BLaER1 (cell line): ENCODE measurements around the gene MMP21.

ENCODE experiments used
- H3K27ac ChIP-seq: shearing (Covaris generic); formaldehyde crosslinking; 2 replicates; pipeline ENCODE4 v1.8.1; 2022
- H3K27me3 ChIP-seq: shearing (Covaris generic); formaldehyde crosslinking; 2 replicates; pipeline ENCODE4 v1.8.1; 2022
- H3K36me3 ChIP-seq: shearing (Covaris generic); formaldehyde crosslinking; 2 replicates; pipeline ENCODE4 v1.8.1; 2022
- H3K4me1 ChIP-seq: shearing (Covaris generic); formaldehyde crosslinking; 2 replicates; pipeline ENCODE4 v1.8.1; 2022
- H3K4me2 ChIP-seq: shearing (Covaris generic); formaldehyde crosslinking; 2 replicates; pipeline ENCODE4 v1.8.1; 2022
- H3K4me3 ChIP-seq: shearing (Covaris generic); formaldehyde crosslinking; 2 replicates; pipeline ENCODE4 v1.8.1; 2022
- H3K9ac ChIP-seq: shearing (Covaris generic); formaldehyde crosslinking; 2 replicates; pipeline ENCODE4 v1.8.1; 2022
- H3K9me3 ChIP-seq: shearing (Covaris generic); formaldehyde crosslinking; 2 replicates; pipeline ENCODE4 v1.8.1; 2022
- H4K20me1 ChIP-seq: shearing (Covaris generic); formaldehyde crosslinking; 2 replicates; pipeline ENCODE4 v1.8.1; 2022
- Cebpa-rat ChIP-seq: shearing (Covaris generic); IDR thresholded peaks from 2 replicates; pipeline ENCODE4 v1.8.1; 2022

The MMP21 gene

DNA sequence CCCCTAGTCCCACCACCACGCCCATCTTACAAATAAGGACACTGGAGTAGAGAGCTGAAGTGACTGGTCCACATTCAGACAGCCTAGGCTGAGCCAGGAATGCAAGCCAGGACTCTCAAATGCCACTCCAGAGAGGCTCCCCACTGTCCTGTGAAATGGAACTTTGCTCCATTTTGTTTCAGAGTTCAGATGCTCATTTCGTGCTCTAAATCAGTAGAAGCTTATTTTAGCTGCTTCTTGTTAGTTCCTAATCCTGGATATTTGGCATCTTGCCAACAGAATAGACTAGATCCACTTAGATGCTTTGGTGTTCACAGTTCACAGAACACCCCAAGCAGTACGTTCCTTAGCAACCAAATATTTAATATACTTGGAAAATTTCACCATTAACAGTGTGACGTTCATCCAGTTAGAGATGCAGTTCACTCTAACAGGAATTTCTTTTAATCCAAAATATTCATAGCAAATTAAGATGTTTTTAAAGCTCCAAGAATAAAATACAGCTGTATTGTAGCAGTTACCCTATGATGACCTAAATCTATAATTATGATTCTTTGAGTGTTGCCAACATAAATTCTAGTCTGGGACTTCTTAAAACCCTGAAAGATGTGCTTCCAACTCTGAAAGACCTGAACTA, 7.3 kb downstream of the MMP21 start:
- no peak for TF ChIP-seq Cebpa-rat
- Histone ChIP-seq H3K4me1 (no peaks in the 10 kb centered on the region), H3K27me3 (no peaks in the 10 kb centered on the region), H3K4me2 (no peak overlapping the region), H4K20me1 (no peaks in the 10 kb centered on the region), H3K4me3 (no peak overlapping the region), H3K27ac (no peak overlapping the region), H3K36me3 (peaks cover 55% of the 10 kb centered on the region), H3K9me3 (no peaks in the 10 kb centered on the region), H3K9ac (no peak overlapping the region)

- Histone ChIP-seq H3K27ac (no peak overlapping the region), H3K4me1 (no peaks in the 10 kb centered on the region), H3K27me3 (no peaks in the 10 kb centered on the region), H3K4me3 (no peak overlapping the region), H3K9ac (no peak overlapping the region), H3K9me3 (no peaks in the 10 kb centered on the region), H3K36me3 (peaks cover 73% of the 10 kb centered on the region), H4K20me1 (no peaks in the 10 kb centered on the region), H3K4me2 (no peak overlapping the region)
- TF ChIP-seq Cebpa-rat: no peak
These were observed 9.1 kb downstream of the MMP21 start for GRCh38 chr10:125766511-125766910.

GRCh38 chr10:125765835-125766234, 9.8 kb downstream of the MMP21 start:
- no peak overlapping the region for H3K27ac ChIP-seq
- H3K4me3 ChIP-seq: no peak overlapping the region
- no peak overlapping the region for H3K9ac ChIP-seq
- TF ChIP-seq Cebpa-rat: no peak
- no peaks in the 10 kb centered on the region for H3K9me3 ChIP-seq
- H3K27me3 ChIP-seq: no peaks in the 10 kb centered on the region
- no peaks in the 10 kb centered on the region for H4K20me1 ChIP-seq
- no peak overlapping the region for H3K4me2 ChIP-seq
- peaks cover 80% of the 10 kb centered on the region for H3K36me3 ChIP-seq
- no peaks in the 10 kb centered on the region for H3K4me1 ChIP-seq

DNA sequence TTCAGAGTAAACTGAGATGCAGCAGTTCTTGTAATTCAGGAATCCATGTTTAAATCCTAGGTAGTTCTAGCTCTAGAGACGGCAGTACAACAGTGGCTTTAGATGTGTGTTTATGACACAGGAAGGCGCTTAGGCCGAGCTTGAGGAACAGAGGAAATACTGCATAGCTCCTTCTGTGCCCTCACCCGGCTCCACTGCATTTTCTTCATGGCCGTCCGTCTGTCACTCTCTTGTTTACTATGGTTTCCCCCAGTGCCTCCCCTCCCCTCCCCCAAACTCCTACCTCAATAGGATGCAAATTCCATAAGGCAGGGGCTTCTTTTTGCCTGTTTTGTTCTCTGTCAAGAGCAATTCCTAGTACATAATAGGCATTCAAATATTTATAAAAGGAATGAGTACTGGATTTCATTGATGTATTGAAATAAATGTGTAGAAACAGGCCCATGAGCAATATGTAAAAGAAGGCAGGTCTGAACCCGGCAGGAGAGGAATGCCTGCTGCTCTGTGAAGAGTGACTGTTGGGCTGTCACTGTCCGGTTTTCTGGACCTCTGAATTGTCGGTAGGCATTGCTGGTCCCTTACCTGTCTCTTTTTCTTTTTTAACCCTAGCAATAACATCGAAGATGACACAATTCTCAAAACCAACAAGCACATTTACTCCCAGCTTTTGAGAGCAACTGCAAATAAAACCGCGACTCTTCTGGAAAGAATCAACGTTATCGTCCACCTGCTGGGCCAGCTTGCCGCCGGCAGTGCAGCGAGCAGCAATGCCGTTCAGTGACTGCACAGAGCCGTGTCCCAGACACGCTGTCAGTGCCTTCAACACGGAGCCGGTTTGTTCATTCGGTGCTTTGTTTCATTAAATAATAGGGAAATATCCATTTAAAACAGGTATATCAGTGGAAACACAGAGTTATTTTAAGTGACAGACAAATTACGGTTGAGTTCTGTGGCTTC, 12.7 kb downstream of the MMP21 start:
- no peaks in the 10 kb centered on the region for H3K27me3 ChIP-seq
- H3K4me2 ChIP-seq: no peak overlapping the region
- no peak overlapping the region for H3K4me3 ChIP-seq
- no peaks in the 10 kb centered on the region for H4K20me1 ChIP-seq
- no peak for TF ChIP-seq Cebpa-rat
- no peak overlapping the region for H3K27ac ChIP-seq
- H3K9me3 ChIP-seq: no peaks in the 10 kb centered on the region
- peaks cover 97% of the 10 kb centered on the region for H3K36me3 ChIP-seq
- H3K4me1 ChIP-seq: no peaks in the 10 kb centered on the region
- H3K9ac ChIP-seq: no peak overlapping the region

DNA sequence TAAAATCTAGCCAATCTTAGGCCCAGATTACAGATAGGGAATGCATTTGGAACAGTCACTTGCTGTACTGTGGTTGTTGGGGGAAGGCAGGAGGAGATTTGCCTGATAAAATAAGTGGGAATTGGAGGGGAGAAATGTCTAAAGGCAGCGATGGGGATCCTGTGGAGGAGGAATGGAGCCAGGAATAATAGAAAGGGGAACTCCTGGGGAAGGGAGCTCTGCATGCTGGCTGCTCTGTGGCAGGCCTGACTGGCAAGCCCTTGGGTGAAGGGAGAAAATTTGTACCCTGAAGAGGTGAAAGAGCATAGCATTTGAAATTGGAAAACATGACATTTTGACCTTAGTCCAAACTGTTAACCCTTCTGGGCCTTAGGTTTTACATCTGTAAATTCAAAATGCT, 13.7 kb downstream of the MMP21 start:
- no peak overlapping the region for H3K27ac ChIP-seq
- no peak for TF ChIP-seq Cebpa-rat
- no peak overlapping the region for H3K4me2 ChIP-seq
- H3K4me3 ChIP-seq: no peak overlapping the region
- H3K4me1 ChIP-seq: no peaks in the 10 kb centered on the region
- H3K27me3 ChIP-seq: no peaks in the 10 kb centered on the region
- no peaks in the 10 kb centered on the region for H3K9me3 ChIP-seq
- peaks cover 97% of the 10 kb centered on the region for H3K36me3 ChIP-seq
- no peak overlapping the region for H3K9ac ChIP-seq
- H4K20me1 ChIP-seq: no peaks in the 10 kb centered on the region

- no peak for TF ChIP-seq Cebpa-rat
- Histone ChIP-seq H3K27ac (no peak overlapping the region), H3K27me3 (no peaks in the 10 kb centered on the region), H3K4me2 (no peak overlapping the region), H3K9me3 (no peaks in the 10 kb centered on the region), H4K20me1 (no peaks in the 10 kb centered on the region), H3K36me3 (peaks cover 97% of the 10 kb centered on the region), H3K9ac (no peak overlapping the region), H3K4me1 (no peaks in the 10 kb centered on the region), H3K4me3 (no peak overlapping the region)
These were observed 17.9 kb downstream of the MMP21 start for GRCh38 chr10:125757742-125758141.

DNA sequence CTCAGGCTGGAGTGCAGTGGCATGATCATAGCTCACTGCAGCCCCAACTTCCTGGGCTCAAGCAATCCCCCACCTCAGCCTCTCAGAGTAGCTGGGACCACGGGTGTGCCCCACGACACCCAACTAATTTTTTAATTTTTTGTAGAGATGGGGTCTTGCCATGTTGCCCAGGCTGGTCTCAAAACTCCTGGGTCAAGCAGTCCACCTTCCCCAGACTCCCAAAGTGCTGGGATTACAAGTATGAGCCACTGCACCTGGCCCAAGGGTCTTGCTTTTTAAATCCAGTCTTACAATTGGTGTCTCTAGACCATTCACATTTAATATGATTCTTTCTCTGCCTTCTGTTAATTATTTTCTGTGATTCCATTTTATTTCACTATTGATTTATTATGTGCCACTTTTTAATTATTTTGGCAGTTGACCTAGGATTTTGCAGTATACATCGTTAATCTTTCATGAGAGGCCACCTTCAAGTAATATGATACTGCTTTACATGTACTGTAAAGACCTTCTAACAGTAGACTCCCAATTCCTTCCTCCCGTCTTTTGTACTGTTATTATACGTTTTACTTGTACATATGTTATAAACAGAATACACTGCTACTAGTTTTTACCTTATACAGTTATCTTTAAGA, 18.7 kb downstream of the MMP21 start:
- Histone ChIP-seq H3K4me1 (no peaks in the 10 kb centered on the region), H3K9ac (no peak overlapping the region), H3K36me3 (peaks cover 97% of the 10 kb centered on the region), H3K9me3 (no peaks in the 10 kb centered on the region), H4K20me1 (no peaks in the 10 kb centered on the region), H3K4me2 (no peak overlapping the region), H3K27ac (no peak overlapping the region), H3K4me3 (no peak overlapping the region), H3K27me3 (no peaks in the 10 kb centered on the region)
- TF ChIP-seq Cebpa-rat: no peak

DNA sequence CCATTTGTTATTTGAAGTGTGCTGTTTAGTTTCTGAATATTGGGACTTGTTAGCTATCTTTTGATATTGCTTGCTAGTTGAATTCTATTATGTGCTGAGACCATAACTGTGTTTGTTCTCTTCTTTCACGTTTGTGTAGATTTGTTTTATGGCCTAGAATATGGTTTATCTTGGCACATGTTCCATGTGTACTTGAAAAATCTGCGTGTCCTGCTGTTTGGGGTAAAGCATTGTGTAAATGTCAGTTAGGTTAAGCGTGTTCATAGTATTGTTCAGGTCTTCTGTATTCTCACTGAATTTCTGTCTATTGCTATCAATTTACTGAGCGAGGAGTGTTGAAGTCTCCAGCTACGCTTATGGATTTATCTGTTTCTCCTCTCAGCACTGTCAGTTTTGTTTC, 19.4 kb downstream of the MMP21 start:
- TF ChIP-seq Cebpa-rat: no peak
- no peak overlapping the region for H3K27ac ChIP-seq
- no peaks in the 10 kb centered on the region for H3K9me3 ChIP-seq
- H3K27me3 ChIP-seq: no peaks in the 10 kb centered on the region
- H3K36me3 ChIP-seq: peaks cover 97% of the 10 kb centered on the region
- H4K20me1 ChIP-seq: no peaks in the 10 kb centered on the region
- H3K4me3 ChIP-seq: no peak overlapping the region
- H3K4me2 ChIP-seq: no peak overlapping the region
- H3K4me1 ChIP-seq: no peaks in the 10 kb centered on the region
- H3K9ac ChIP-seq: no peak overlapping the region

DNA sequence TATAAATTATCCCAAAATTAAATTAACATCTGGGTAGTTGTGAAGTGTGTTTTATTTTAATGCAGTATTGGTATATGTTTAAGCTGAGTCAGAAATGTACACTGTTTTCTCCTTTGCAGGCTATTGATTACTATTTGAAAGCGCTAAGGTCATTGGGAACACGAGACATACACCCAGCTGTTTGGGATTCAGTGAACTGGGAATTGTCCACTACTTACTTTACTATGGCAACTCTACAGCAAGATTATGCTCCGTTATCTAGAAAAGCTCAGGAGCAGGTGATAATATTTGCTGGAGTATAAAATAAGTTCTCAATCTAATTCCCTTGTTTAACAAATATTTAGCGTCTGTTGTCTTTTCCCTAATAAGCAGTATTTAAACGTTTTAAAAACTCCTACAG, 28.2 kb downstream of the MMP21 start:
- Histone ChIP-seq H3K27ac (no peak overlapping the region), H3K4me3 (no peak overlapping the region), H3K9ac (no peak overlapping the region), H3K36me3 (peaks cover 94% of the 10 kb centered on the region), H4K20me1 (no peaks in the 10 kb centered on the region), H3K4me2 (no peak overlapping the region), H3K9me3 (no peaks in the 10 kb centered on the region), H3K27me3 (no peaks in the 10 kb centered on the region), H3K4me1 (no peaks in the 10 kb centered on the region)
- no peak for TF ChIP-seq Cebpa-rat

DNA sequence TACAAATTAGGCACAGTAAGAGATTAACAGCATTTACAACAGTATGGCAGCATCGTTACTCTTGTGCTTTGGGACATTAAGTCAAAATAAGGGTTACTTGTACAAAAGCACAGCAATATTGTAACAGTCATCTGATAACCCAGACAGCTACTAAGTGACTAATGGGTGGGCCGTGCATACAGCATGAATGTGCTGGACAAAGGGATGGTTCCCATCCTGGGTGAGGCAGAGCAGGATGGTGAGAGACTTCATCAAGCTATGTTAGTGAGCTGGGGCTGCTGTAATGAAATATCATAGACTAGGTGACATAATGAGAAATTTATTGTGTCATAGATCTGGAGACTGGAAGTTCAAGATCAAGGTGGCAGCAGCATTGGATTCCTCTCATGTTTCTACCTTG, 30.7 kb downstream of the MMP21 start:
- Histone ChIP-seq H3K27ac (no peak overlapping the region), H3K9ac (no peak overlapping the region), H4K20me1 (no peaks in the 10 kb centered on the region), H3K36me3 (peaks cover 94% of the 10 kb centered on the region), H3K9me3 (no peaks in the 10 kb centered on the region), H3K27me3 (no peaks in the 10 kb centered on the region), H3K4me2 (no peak overlapping the region), H3K4me1 (no peaks in the 10 kb centered on the region), H3K4me3 (no peak overlapping the region)
- TF ChIP-seq Cebpa-rat: no peak
